K562 (cell line): ENCODE measurements around the gene CNKSR1. TPM values are rescaled to one million over a fixed set of nuclear protein-coding genes. Genes with fewer than 3 reads are reported as not detected.

Experiments used
- ATAC-seq: fragments of 200-7000 bp; cut with Tn5 transposase; 3 replicates; pipeline ENCODE4 v1.9.1; 2020; ENCODE audit warnings: moderate library complexity
- BruUV-seq: library from RNA; stranded (reverse); fragments of 400-500 nt; replicated peaks from 2 replicates; lab custom pipeline; 2021; lab: Mats Ljungman, UMichigan
- CTCF ChIA-PET: fragments of 300-600 bp; formaldehyde crosslinking; extraction: SDS; loops from one replicate; lab custom pipeline; 2021; ENCODE audit warnings: low intra/inter-chr PET ratio; lab: Yijun Ruan, JAX
- POLR2A ChIA-PET: fragments of 300-600, 350-650 bp; sonication (Branson Sonifier 250); formaldehyde crosslinking; extraction: SDS; loops from one replicate; lab custom pipeline; 2021; ENCODE audit warnings: antibody characterized with exemption, inconsistent platforms; lab: Yijun Ruan, JAX
- DNase-seq, 4 experiments: peaks; one replicate each; pipeline versions ENCODE4 v3.0.0 to v3.0.0-alpha.2; 2011 to 2018; ENCODE audit warnings: low spot score in 3 of 4, mixed read lengths in 3 of 4; ENCODE audit errors: extremely low read depth in 1 of 4
- FAIRE-seq: peaks from 2 replicates; lab custom pipeline; 2011; peaks lifted over from hg19 to GRCh38; lab: Jason Lieb, UNC
- H2AFZ ChIP-seq: 2 replicates; pipeline ENCODE4 v1.6.0; 2011; ENCODE audit warnings: low read depth, low read length, control low read depth, inconsistent platforms
- H3K27ac ChIP-seq: fragments of 200-600 bp; 3 replicates; pipeline ENCODE4 v1.8.0; 2011; ENCODE audit warnings: low read depth, mild to moderate bottlenecking, control low read depth, inconsistent platforms, low read length, moderate library complexity, mixed read lengths; ENCODE audit errors: extremely low read depth
- H3K27me3 ChIP-seq, 2 experiments: fragments of 300-600 bp in 1 of 2; 2 replicates in 1 of 2; 3 replicates in 1 of 2; pipeline versions ENCODE4 v1.6.0 to v1.8.0; 2011; ENCODE audit warnings: inconsistent platforms in 2 of 2, low read length in 2 of 2, mild to moderate bottlenecking in 1 of 2, mixed read lengths in 1 of 2, moderate library complexity in 1 of 2; ENCODE audit not compliant: control insufficient read depth in 2 of 2, insufficient read depth in 2 of 2
- H3K36me3 ChIP-seq: fragments of 300-600 bp; 3 replicates; pipeline ENCODE4 v1.8.0; 2011; ENCODE audit warnings: mild to moderate bottlenecking, low read length, inconsistent platforms; ENCODE audit not compliant: control insufficient read depth, insufficient read depth
- H3K4me1 ChIP-seq, 2 experiments: fragments of 200-600 bp in 1 of 2; replicated peaks in 1 of 2; 2 replicates in 1 of 2; 3 replicates in 1 of 2; pipeline versions ENCODE4 v1.5.1 to v1.8.0; 2011; ENCODE audit warnings: inconsistent platforms in 2 of 2, low read length in 2 of 2, mild to moderate bottlenecking in 1 of 2, mixed read lengths in 1 of 2, moderate library complexity in 1 of 2; ENCODE audit not compliant: control insufficient read depth in 2 of 2, insufficient read depth in 2 of 2
- H3K4me2 ChIP-seq: 2 replicates; pipeline ENCODE4 v1.6.1; 2011; ENCODE audit warnings: low read length, control low read depth, inconsistent platforms, mixed read lengths; ENCODE audit not compliant: insufficient read depth
- H3K4me3 ChIP-seq: fragments of 200-600 bp; sonication (generic), shearing (Covaris generic); 2 replicates; pipeline ENCODE4 v1.5.1; 2016; ENCODE audit warnings: control low read depth, inconsistent platforms
- H3K79me2 ChIP-seq: fragments of 200-600 bp; 3 replicates; pipeline ENCODE4 v1.8.0; 2011; ENCODE audit warnings: low read length, inconsistent platforms; ENCODE audit not compliant: control insufficient read depth, insufficient read depth
- H3K9ac ChIP-seq, 2 experiments: 2 replicates each; pipeline versions ENCODE4 v1.6.0 to v1.6.1; 2011; ENCODE audit warnings: low read depth in 2 of 2, low read length in 2 of 2, control low read depth in 1 of 2, inconsistent platforms in 1 of 2, mild to moderate bottlenecking in 1 of 2, mixed read lengths in 1 of 2; ENCODE audit not compliant: insufficient read depth in 1 of 2
- H3K9me1 ChIP-seq: one replicate; pipeline ENCODE4 v1.6.0; 2011; ENCODE audit warnings: inconsistent platforms, mild to moderate bottlenecking, low read length, moderate library complexity; ENCODE audit not compliant: control insufficient read depth, insufficient read depth
- H3K9me3 ChIP-seq: replicated peaks from 2 replicates; pipeline ENCODE4 v1.5.1; 2011; ENCODE audit warnings: low read depth, low read length, inconsistent platforms; ENCODE audit not compliant: control insufficient read depth, insufficient read depth
- H4K20me1 ChIP-seq: replicated peaks from 2 replicates; pipeline ENCODE4 v1.6.1; 2011; ENCODE audit warnings: low read length, inconsistent platforms, mixed read lengths; ENCODE audit not compliant: control insufficient read depth, insufficient read depth
- JUN ChIP-seq, 2 experiments: sonication (generic) in 1 of 2; formaldehyde crosslinking in 1 of 2; IDR thresholded peaks; 2 replicates each; pipeline versions ENCODE4 v1.6.1 to v1.8.0; 2012 to 2022; ENCODE audit warnings: borderline replicate concordance in 2 of 2, mild to moderate bottlenecking in 2 of 2, improper control_type of control experiment in 1 of 2, low read depth in 1 of 2, low read length in 1 of 2, missing genetic modification reagents in 1 of 2
- MCM2 ChIP-seq: fragments of 450-650 bp; IDR thresholded peaks from 2 replicates; pipeline ENCODE4 v1.6.1; 2017; ENCODE audit warnings: low read depth, mild to moderate bottlenecking
- ZKSCAN1 ChIP-seq: fragments of 150-350 bp; IDR thresholded peaks from 2 replicates; pipeline ENCODE4 v1.6.1; 2016; ENCODE audit warnings: low read depth, low read length
- ZNF140 ChIP-seq: fragments of 250-450 bp; sonication (Bioruptor Pico); IDR thresholded peaks from 2 replicates; pipeline ENCODE4 v1.8.0; 2021; ENCODE audit warnings: moderate library complexity, mild to moderate bottlenecking, inconsistent platforms
- ZNF175 ChIP-seq: fragments of 200-800 bp; sonication (Bioruptor generic); IDR thresholded peaks from 2 replicates; pipeline ENCODE4 v1.6.1; 2016; ENCODE audit warnings: low read depth, mild to moderate bottlenecking, missing genetic modification characterization, missing compliant biosample characterization
- ZNF184 ChIP-seq: sonication (generic); formaldehyde crosslinking; IDR thresholded peaks from 2 replicates; pipeline ENCODE4 v1.5.0; 2020; ENCODE audit warnings: missing genetic modification reagents
- WGBS: fragments of 100-300 bp; shearing (Covaris generic); methylation state at CpG from one replicate; pipeline ENCODE4 v1.1.6; 2016; ENCODE audit warnings: low coverage, mixed read lengths; ENCODE audit not compliant: insufficient coverage; ENCODE audit errors: missing lambda C conversion rate; 5-methylcytosine and 5-hydroxymethylcytosine counted together
- in situ Hi-C: fragments of 300-500 bp; cut with MboI; formaldehyde crosslinking; loops from 4 replicates; pipeline ENCODE4 v1.15.0; 2018; ENCODE audit warnings: inconsistent platforms, mixed read lengths
- intact Hi-C: fragments of 100-400 bp; cut with micrococcal nuclease; formaldehyde crosslinking; loops from 2 replicates; pipeline ENCODE4 v1.14.2; 2022
- polyA plus RNA-seq, 8 experiments: library from polyadenylated mRNA; depleted of rRNA in 4 of 8; stranded (reverse) in 5 of 8; unstranded in 3 of 8; fragments of >200 nt; fragmentation: Nextera tagmentation in 2 of 8; fragmentation: Illumina TruSeq in 1 of 8; extraction: Ambion mirVana in 2 of 8; extraction: Trizol in 1 of 8; gene quantifications; 2 replicates each; pipeline versions ENCODE4 v1.2.1 to v1.2.3, GENCODE V29; 2011 to 2014; ENCODE audit warnings: inconsistent platforms in 1 of 8, missing spikeins in 1 of 8
- total RNA-seq, 7 experiments: library from RNA; depleted of rRNA in 6 of 7; stranded (reverse); fragments of >200 nt in 6 of 7; fragmentation: Illumina TruSeq in 2 of 7; extraction: Trizol in 2 of 7; gene quantifications; 2 replicates each; pipeline versions ENCODE4 v1.2.1 to v1.2.3, GENCODE V29; 2011 to 2021; ENCODE audit warnings: low replicate concordance in 1 of 7
- TF ChIP-seq, protein P1 (sequence below): sonication (generic); formaldehyde crosslinking; IDR thresholded peaks from 2 replicates; pipeline ENCODE4 v1.8.0; 2023; ENCODE audit warnings: mild to moderate bottlenecking, missing genetic modification reagents
- TF ChIP-seq, protein P2 (sequence below), 2 experiments: IDR thresholded peaks in 1 of 2; conservative IDR thresholded peaks in 1 of 2; 2 replicates each; pipeline ENCODE4 v1.6.1; 2016; ENCODE audit warnings: low read depth in 2 of 2, mild to moderate bottlenecking in 1 of 2, missing compliant biosample characterization in 1 of 2, missing genetic modification characterization in 1 of 2, moderate library complexity in 1 of 2
- TF ChIP-seq, protein P3 (sequence below): fragments of 450-650 bp; formaldehyde crosslinking; IDR thresholded peaks from 2 replicates; pipeline ENCODE4 v1.4.0; 2022; ENCODE audit warnings: missing genetic modification characterization

The CNKSR1 gene
- total and polyA plus RNA-seq, 9 of the 15 experiments (the other 6 are each of a cell fraction or from before 2014, with no cell fraction given): 0.03 to 2.8 (median 1.1) TPM

DNA sequence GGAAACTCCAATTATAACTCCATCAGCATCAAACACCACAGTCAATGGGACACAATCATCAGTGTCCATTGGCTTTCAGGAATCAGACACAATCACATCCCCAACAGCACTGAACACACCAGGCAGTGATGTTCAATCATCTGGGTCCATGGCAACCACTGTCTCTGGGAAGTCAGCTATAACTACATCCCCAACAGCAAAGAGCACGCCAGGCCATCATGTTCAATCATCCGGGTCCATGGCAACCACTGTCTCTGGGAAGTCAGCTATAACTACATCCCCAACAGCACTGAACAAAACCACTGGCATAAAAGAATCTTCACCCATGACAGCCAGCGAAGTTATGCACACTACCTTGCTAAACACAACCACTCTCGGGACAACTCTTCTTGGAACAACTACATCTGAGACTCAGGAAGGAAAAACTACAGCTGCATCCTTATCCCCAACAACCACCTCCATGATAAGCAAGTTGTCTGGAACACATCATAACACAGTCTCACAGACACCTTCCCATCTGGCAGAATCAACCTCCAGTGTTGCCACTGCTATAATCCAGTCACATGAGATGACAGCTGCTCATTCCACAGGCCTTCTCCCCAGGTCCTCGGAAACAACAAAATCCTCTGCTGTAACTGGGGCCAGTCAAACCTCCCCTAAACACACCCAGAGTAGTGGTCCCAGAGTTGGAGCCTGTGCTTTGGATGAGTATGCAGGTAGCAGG is 33.0 kb downstream of the CNKSR1 start:
- Histone ChIP-seq H3K4me2 (no peak overlapping the region), H3K79me2 (no peaks in the 10 kb centered on the region), H3K36me3 (no peaks in the 10 kb centered on the region), H3K9me1 (no peaks in the 10 kb centered on the region), H4K20me1 (no peaks in the 10 kb centered on the region), H3K9ac (peak overlapping the region in 1 of 2 experiments; percentile 12; a peak in 1 of 4 replicates), H3K4me1 (no peaks in the 10 kb centered on the region), H3K9me3 (no peaks in the 10 kb centered on the region), H3K4me3 (no peak overlapping the region), H3K27me3 (peaks cover 0 to 2% of the 10 kb centered on the region in 2 experiments; a peak in 1 of 5 replicates), H2AFZ (no peak overlapping the region), H3K27ac (no peak overlapping the region)
- POLR2A ChIA-PET: interaction anchor here (0.7 to 1.9 kb wide), 4 partner anchors 9 to 143 kb away, joined by 3 to 8 read pairs (median 4); partner anchors contain the start of gene CEP85
- FAIRE-seq (no peak), DNase-seq (no peak), ATAC-seq (peak; percentile 16; the same call in 2 of the 3 replicates)
- CTCF ChIA-PET: no interaction called here
- in situ Hi-C loops (no loop called here), intact Hi-C loops (no loop called here)
- BruUV-seq: no TSS peak
- 19% methylated on average over 5 of the region's 5 CpGs for WGBS
- TF ChIP-seq, protein P1, sequence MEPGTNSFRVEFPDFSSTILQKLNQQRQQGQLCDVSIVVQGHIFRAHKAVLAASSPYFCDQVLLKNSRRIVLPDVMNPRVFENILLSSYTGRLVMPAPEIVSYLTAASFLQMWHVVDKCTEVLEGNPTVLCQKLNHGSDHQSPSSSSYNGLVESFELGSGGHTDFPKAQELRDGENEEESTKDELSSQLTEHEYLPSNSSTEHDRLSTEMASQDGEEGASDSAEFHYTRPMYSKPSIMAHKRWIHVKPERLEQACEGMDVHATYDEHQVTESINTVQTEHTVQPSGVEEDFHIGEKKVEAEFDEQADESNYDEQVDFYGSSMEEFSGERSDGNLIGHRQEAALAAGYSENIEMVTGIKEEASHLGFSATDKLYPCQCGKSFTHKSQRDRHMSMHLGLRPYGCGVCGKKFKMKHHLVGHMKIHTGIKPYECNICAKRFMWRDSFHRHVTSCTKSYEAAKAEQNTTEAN (CRISPR knock-in tag): no peak
- TF ChIP-seq, protein P2, sequence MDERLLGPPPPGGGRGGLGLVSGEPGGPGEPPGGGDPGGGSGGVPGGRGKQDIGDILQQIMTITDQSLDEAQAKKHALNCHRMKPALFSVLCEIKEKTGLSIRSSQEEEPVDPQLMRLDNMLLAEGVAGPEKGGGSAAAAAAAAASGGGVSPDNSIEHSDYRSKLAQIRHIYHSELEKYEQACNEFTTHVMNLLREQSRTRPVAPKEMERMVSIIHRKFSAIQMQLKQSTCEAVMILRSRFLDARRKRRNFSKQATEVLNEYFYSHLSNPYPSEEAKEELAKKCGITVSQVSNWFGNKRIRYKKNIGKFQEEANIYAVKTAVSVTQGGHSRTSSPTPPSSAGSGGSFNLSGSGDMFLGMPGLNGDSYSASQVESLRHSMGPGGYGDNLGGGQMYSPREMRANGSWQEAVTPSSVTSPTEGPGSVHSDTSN (CRISPR knock-in tag; IDR thresholded peaks at IDR 0.05; ENCODE audit: low read depth): no peak
- TF ChIP-seq, protein P2 (tag; conservative IDR thresholded peaks at IDR 0.05; ENCODE audit: low read depth): no peak
- TF ChIP-seq ZNF184 (CRISPR knock-in tag) (no peak), JUN (IDR thresholded peaks at IDR 0.05; ENCODE audit: borderline replicate concordance, low read depth, low read length) (no peak), JUN (CRISPR knock-in tag; IDR thresholded peaks at IDR 0.05; ENCODE audit: borderline replicate concordance) (no peak), ZKSCAN1 (no peak), MCM2 (no peak), ZNF175 (no peak), ZNF140 (no peak)
- TF ChIP-seq, protein P3, sequence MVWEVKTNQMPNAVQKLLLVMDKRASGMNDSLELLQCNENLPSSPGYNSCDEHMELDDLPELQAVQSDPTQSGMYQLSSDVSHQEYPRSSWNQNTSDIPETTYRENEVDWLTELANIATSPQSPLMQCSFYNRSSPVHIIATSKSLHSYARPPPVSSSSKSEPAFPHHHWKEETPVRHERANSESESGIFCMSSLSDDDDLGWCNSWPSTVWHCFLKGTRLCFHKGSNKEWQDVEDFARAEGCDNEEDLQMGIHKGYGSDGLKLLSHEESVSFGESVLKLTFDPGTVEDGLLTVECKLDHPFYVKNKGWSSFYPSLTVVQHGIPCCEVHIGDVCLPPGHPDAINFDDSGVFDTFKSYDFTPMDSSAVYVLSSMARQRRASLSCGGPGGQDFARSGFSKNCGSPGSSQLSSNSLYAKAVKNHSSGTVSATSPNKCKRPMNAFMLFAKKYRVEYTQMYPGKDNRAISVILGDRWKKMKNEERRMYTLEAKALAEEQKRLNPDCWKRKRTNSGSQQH (CRISPR knock-in tag): no peak
